Measurements from ENCODE around the gene SDF4.
A peak's percentile ranks its signal among the peaks of the same experiment; 100 is the strongest.

The SDF4 gene

DNA sequence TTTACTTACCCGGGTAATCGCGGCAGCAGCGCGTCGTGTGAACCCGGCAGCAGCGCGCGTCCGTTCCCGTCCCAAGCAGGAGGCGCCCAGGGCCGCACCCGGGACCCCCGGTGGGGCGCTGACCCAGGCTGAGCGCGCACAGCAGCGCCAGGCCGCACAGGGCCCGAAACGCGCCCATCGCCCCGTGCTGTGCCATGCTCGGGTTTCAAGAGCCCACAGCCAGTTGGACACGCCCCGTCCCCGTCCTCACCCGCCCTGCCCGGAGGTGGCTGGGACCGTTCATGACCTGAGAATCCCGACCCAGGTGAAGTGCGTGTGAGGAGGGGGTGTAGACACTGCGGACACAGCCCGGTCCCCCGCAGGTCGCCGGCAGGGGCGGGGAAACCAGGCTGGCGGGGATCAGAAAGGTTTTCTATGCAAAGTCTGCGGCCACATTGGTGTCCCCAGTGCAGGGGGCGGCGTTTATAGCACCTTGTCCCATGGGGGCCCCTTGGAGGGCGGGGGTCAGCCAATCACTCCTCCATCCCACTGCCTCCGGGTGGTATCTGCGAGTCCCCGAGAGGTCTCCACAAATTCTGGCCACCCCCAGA lies 25.3 kb downstream of the SDF4 start, which contains the start of gene TNFRSF18:
Gene TNFRSF18, minus strand, starts transcription at position 217 of the 590 bp plus-strand sequence. Its CDS starts 21 bp downstream, at position 196.
- no peak within 1 kb of the TSS for H3K4me3 ChIP-seq (ENCODE audit: low read depth, low read length)
- ChIA-PET POLR2A (interaction anchor here (0.6 kb wide), 1 partner anchor 139 kb away, joined by 3 read pairs; no protein-coding TSS in a partner anchor), CTCF (no interaction called here)
- TF ChIP-seq ZBTB48 (tag by site-specific recombination; IDR thresholded peaks at IDR 0.05) (no peak), ZNF350 (tag by site-specific recombination; IDR thresholded peaks at IDR 0.05) (no peak), ZNF335 (tag by site-specific recombination; conservative IDR thresholded peaks at IDR 0.05) (no peak), ZFP3 (tag by site-specific recombination; IDR thresholded peaks at IDR 0.05; ENCODE audit: low read depth) (no peak), GLIS1 (tag by site-specific recombination; IDR thresholded peaks at IDR 0.05) (peak; percentile 73), ZNF157 (tag by site-specific recombination; IDR thresholded peaks at IDR 0.05) (no peak)
- TF ChIP-seq, protein P1, sequence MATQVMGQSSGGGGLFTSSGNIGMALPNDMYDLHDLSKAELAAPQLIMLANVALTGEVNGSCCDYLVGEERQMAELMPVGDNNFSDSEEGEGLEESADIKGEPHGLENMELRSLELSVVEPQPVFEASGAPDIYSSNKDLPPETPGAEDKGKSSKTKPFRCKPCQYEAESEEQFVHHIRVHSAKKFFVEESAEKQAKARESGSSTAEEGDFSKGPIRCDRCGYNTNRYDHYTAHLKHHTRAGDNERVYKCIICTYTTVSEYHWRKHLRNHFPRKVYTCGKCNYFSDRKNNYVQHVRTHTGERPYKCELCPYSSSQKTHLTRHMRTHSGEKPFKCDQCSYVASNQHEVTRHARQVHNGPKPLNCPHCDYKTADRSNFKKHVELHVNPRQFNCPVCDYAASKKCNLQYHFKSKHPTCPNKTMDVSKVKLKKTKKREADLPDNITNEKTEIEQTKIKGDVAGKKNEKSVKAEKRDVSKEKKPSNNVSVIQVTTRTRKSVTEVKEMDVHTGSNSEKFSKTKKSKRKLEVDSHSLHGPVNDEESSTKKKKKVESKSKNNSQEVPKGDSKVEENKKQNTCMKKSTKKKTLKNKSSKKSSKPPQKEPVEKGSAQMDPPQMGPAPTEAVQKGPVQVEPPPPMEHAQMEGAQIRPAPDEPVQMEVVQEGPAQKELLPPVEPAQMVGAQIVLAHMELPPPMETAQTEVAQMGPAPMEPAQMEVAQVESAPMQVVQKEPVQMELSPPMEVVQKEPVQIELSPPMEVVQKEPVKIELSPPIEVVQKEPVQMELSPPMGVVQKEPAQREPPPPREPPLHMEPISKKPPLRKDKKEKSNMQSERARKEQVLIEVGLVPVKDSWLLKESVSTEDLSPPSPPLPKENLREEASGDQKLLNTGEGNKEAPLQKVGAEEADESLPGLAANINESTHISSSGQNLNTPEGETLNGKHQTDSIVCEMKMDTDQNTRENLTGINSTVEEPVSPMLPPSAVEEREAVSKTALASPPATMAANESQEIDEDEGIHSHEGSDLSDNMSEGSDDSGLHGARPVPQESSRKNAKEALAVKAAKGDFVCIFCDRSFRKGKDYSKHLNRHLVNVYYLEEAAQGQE (tag by site-specific recombination; IDR thresholded peaks at IDR 0.05) = no peak
- TF ChIP-seq, protein P2, sequence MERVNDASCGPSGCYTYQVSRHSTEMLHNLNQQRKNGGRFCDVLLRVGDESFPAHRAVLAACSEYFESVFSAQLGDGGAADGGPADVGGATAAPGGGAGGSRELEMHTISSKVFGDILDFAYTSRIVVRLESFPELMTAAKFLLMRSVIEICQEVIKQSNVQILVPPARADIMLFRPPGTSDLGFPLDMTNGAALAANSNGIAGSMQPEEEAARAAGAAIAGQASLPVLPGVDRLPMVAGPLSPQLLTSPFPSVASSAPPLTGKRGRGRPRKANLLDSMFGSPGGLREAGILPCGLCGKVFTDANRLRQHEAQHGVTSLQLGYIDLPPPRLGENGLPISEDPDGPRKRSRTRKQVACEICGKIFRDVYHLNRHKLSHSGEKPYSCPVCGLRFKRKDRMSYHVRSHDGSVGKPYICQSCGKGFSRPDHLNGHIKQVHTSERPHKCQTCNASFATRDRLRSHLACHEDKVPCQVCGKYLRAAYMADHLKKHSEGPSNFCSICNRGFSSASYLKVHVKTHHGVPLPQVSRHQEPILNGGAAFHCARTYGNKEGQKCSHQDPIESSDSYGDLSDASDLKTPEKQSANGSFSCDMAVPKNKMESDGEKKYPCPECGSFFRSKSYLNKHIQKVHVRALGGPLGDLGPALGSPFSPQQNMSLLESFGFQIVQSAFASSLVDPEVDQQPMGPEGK (tag by site-specific recombination; IDR thresholded peaks at IDR 0.05) = 0 out of 2 replicates have a peak, but pooled peaks have one; percentile 29
- no peak within 1 kb of the TSS for H3K27ac ChIP-seq (ENCODE audit: extremely low read depth, low read depth, low read length)
- peaks cover 3% of the 10 kb centered on the region; the same call in 1 of the 2 replicates for H3K4me1 ChIP-seq (ENCODE audit: control insufficient read depth, insufficient read depth, low read length)
- no peaks in the 10 kb centered on the region for H3K9me3 ChIP-seq (ENCODE audit: control insufficient read depth, insufficient read depth, low read depth, low read length)
- no peaks in the 10 kb centered on the region for H3K36me3 ChIP-seq (ENCODE audit: control insufficient read depth in 2 of 2, insufficient read depth in 1 of 2, low read length in 2 of 2)

DNA sequence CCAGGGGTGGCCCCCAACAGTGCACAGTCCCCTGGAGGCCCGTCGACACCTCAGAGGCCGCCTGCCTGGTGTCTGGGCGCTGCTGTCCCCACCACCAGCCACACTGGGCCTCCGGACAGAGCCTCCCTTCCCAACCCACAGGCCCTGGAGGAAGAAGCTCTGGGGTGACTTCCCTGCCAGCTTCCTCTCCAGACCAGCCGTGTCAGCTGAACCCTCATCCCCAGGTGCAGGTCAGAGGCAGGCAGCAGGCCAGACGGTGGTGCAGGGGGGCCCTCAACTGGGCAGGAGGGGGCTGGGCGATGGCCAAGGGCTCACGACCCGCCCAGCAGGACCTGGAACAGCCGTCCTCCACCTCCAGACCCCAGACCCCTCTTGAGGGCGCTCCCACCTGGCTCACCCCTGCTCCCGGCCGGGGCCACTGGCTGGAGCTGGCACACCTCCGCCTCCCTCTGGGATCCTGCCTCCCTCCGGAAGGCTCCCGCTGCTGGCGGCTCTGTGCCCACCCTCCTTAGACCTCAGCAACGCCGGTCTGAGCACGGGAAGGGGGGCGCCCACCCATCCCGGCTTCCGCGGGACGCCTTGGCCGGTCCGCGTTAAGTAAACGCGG lies 25.9 kb downstream of the SDF4 start:
- ChIA-PET POLR2A (interaction anchor here (0.6 kb wide), 1 partner anchor 140 kb away, joined by 3 read pairs; no protein-coding TSS in a partner anchor), CTCF (no interaction called here)
- Histone ChIP-seq H3K36me3 (ENCODE audit: control insufficient read depth in 2 of 2, insufficient read depth in 1 of 2, low read length in 2 of 2) (no peaks in the 10 kb centered on the region), H3K4me1 (ENCODE audit: control insufficient read depth, insufficient read depth, low read length) (peaks cover 3% of the 10 kb centered on the region; the same call in 1 of the 2 replicates), H3K9me3 (ENCODE audit: control insufficient read depth, insufficient read depth, low read depth, low read length) (no peaks in the 10 kb centered on the region), H3K27ac (ENCODE audit: extremely low read depth, low read depth, low read length) (no peak overlapping the region), H3K4me3 (ENCODE audit: low read depth, low read length) (no peak overlapping the region)
- TF ChIP-seq, protein P3, sequence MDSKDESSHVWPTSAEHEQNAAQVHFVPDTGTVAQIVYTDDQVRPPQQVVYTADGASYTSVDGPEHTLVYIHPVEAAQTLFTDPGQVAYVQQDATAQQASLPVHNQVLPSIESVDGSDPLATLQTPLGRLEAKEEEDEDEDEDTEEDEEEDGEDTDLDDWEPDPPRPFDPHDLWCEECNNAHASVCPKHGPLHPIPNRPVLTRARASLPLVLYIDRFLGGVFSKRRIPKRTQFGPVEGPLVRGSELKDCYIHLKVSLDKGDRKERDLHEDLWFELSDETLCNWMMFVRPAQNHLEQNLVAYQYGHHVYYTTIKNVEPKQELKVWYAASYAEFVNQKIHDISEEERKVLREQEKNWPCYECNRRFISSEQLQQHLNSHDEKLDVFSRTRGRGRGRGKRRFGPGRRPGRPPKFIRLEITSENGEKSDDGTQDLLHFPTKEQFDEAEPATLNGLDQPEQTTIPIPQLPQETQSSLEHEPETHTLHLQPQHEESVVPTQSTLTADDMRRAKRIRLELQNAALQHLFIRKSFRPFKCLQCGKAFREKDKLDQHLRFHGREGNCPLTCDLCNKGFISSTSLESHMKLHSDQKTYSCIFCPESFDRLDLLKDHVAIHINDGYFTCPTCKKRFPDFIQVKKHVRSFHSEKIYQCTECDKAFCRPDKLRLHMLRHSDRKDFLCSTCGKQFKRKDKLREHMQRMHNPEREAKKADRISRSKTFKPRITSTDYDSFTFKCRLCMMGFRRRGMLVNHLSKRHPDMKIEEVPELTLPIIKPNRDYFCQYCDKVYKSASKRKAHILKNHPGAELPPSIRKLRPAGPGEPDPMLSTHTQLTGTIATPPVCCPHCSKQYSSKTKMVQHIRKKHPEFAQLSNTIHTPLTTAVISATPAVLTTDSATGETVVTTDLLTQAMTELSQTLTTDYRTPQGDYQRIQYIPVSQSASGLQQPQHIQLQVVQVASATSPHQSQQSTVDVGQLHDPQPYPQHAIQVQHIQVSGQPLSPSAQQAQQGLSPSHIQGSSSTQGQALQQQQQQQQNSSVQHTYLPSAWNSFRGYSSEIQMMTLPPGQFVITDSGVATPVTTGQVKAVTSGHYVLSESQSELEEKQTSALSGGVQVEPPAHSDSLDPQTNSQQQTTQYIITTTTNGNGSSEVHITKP (tag by site-specific recombination; IDR thresholded peaks at IDR 0.05) = no peak
- TF ChIP-seq ZNF791 (tag by site-specific recombination; IDR thresholded peaks at IDR 0.05) (no peak), BCL11B (tag by site-specific recombination; IDR thresholded peaks at IDR 0.05; ENCODE audit: low read depth) (peak; percentile 15; the same call in 1 of the 2 replicates), SP7 (tag by site-specific recombination; IDR thresholded peaks at IDR 0.05) (no peak), ZIC2 (tag by site-specific recombination; IDR thresholded peaks at IDR 0.05) (peak; percentile 72; the same call in 1 of the 2 replicates)
